ENCODE data around the gene NDC80.
A peak's percentile ranks its signal among the peaks of the same experiment; 100 is the strongest.

DNA sequence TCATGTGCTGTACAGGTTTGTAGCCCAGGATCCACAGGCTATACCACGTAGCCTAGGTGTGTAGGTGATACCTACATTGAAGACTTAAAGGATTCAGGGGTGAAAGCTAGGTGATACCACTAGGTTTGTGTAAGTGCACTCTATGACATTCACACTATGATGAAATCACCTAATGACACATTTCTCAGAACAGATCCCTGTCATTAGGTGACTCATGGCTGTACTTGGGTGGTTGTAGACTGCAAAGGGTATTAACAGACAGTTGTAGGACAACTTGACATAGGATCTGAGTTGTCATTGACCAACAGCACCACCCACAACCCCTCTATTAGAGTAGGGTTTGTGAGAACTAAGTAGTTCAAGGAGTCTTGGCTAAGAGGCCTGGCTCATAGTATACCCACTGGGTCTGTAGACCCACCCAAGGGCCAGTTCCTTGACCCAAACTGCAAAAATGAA is 56.5 kb downstream of the NDC80 start:
- TF ChIP-seq CTCF (IDR thresholded peaks at IDR 0.05) (no peak), POLR2A (IDR thresholded peaks at IDR 0.05) (no peak), POLR2AphosphoS5 (IDR thresholded peaks at IDR 0.05) (peak in 1 of 2 donors; percentile 73), EP300 (IDR thresholded peaks at IDR 0.05) (peak in 1 of 4 donors; percentile 8)
